Glomerular visceral epithelial cell (primary cell): ENCODE measurements around the gene SLC44A5.
"Not testable (repeated sequence)": the region's sequence is repeated elsewhere in the genome, so short reads cannot be mapped to it uniquely, and the experiment has no call there.

Source experiments
- DNase-seq: peaks from one replicate; pipeline ENCODE4 v3.0.0-alpha.2; 2016; ENCODE audit errors: extremely low spot score

The SLC44A5 gene

DNA sequence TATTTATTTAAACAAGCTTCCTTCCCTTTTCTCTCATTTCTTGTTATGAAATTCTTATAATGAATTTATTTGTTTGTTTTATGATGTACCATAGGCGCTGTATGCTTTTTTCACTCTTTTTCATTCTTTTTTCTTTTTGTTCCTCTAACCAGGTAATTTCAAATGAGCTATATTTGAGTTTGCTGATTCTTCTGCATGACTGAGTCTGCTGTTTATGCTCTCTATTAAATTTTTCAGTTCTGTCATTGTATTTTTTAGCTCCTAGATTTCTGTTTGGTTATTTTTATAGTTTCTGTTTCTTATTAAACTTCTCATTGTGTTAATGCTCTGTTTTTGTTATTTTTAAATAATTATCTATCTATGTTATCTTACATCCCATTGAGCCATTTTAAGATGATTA is 244.3 kb downstream of the SLC44A5 start:
- no peak for DNase-seq

DNA sequence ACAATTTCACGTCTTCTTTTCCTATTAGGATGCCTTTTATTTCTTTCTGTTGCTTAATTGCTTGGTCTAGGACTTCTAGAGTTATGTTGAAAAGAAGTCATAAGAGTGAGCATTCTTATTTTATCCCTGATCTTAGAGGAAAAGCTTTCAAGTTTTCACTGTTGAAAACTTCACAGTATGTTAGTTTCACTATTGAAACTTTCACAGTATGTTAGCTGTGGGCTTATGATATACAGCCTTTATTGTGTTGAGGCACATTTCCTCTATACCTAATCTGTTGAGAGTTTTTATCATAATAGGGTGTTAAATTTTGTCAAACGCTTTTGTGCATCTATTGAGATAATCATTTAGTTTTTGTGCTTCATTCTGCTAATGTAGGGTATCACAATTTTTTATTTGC is 249.7 kb downstream of the SLC44A5 start:
- no peak for DNase-seq

DNA sequence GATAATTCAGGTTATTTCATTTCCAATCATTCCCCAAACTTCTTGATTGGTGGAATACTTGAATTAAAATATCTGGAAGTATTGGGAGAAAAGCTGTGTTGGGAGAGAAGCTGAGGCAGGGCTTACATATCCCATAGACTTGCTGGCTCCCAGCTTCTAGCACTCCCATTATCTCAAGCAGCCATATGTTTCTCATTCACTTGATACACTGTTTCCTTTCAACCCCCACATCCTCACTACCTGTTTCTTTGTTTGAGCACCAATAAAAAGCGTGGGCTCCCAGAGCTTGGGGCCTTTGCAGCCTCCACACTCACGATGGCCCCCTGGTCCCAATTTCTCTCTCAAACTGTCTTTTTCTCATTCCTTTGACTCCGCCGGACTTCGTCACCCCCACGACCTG is 256.6 kb downstream of the SLC44A5 start:
- DNase-seq = not testable (repeated sequence)

DNA sequence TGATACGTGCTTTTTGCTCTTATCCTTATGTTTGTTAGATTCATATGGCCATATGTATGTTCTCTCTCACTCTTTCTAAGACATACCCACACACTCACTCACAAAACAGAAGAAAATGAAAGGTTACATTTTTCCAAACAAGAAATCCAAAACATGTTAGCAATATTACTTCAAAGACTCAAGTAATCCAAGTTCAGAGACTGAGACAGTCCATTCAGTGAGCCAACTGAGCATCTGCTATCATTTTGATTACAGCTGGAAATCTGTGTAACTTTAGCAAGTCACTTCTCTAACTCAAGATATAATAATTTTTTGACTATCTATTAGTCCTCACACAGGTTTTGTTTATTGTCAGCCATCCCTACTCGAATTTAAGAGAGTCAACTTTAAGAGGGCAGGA is 257.9 kb downstream of the SLC44A5 start:
- no peak for DNase-seq

DNA sequence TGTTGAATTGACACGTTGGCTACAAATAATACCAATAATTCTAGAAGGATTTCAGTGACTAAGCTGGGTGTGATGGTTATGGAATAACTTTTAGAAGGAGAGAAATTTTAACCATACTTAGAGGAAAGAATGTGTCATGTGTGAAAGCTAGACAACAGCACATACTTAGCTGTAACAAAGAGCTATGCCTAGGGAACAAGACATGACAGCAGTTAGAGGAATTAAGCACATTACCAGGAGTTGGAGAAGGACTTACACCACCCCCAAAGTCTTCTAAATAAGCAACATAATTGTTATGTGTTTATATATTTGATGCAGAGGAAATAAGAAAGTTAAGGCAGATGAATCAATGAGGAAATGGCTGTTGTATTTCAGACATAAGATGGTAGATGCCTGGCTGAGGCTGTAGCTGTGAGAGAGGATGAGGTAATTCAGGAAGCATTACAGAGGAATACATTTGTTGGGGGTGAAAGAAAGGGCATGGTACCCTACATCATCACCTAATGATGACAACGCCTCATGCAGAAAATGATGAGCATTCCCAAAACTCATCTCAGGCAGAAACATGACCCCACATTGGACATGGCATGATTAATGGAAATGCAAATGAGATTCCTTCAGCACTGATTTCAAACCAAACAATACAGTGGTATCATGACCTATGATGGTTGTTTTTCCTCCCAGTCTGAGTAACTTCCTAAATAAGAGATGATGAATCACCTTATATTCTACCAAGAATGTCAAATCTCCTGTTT is 265.2 kb downstream of the SLC44A5 start:
- DNase-seq = no peak

DNA sequence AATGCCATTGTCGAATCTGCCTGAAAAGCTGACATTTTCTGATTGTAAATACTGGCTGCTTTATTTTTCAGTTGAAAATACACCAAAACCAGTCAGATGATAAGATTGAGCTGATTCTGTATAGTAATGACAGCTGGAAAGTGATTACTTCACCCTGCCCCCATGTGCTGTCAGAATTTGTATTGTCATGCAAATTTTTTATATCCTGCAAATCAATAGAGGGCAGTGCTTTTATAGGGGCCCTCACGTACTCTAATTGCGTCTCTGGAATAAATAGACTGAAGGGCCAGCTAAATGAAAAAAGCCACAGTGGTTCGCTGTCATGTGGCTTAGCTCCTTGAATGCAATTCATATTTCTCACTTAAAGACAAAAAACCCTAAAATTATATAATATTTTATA is 268.1 kb downstream of the SLC44A5 start:
- DNase-seq = no peak

DNA sequence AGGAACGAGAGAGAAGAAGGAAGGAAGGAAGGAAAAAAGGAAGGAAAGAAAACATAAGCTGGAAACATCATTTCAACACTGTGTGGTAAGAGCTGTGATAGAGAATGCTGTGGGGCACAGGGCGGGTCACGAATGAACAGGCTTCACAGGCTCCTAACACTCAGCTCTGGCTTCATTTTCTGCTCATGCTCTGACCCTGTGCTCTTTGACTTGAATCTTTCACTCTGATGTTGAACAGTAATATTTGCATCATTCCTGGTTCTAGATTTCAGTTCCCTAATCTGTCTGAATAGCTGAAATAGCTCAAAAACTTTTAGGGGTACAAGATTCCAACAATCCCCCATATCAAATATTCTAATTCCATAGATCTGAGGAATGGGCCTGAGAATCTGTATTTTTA is 269.4 kb downstream of the SLC44A5 start:
- no peak for DNase-seq

DNA sequence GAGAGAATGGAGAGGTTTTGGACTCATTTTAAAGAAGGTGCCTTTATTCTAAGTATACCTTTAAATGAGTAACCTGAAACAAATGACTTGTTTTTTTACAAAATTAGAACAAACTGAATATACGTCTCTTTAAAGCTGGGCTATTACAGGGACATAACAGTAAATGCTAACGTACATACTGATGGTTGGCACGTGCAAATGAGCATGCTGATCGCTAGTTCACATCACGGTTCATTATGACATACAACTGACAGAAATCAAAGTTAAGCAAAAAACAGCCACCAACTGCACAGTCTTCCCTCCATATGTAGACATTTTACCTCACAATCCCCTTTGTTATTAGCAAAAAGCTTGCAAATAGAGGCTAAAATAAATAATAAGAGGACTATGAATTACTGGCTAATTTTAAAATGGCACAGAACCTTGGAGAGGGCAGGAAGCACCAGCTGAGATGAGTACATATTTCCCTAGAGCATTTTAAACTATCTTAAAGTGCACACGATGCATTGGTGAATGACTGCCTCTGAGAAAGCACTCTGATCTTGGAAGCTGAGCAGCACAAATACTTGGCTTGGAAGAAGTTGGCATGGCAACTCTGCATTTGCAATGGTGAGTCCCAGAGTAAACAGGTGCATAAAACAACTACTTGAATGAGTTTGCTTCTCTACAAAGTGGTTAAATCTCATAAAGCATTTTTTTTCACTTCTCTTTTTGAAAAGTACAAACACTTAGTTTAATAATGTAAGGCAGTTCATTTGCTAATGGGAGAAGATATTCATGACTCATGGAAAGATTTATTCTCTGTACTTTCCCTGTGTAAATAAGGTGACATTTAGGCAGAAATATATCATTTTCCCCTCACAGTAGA is 272.1 kb downstream of the SLC44A5 start:
- DNase-seq = no peak

DNA sequence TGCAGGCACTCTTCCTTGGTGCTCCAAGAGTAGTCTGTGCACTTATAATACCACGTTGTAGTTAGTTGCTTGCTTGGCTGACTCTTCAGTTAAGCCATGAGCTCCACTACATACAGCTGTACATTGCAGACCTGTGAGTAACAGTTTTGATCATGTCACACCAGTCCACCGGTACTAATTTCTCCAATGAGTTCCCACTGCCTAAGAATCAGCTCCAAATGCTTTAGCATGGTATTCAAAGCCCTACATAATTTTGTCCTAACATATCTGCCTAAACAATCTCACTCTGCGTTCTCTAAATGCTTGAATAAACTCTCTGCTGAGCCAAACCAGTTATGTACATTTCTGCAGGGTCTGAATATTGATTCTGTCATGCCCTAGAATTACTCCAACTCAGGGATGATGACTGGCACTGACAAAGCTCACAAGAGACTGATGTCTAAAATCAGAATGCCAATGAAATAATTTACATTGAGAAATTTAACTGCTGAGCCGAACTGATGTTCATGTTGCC is 276.0 kb downstream of the SLC44A5 start:
- no peak for DNase-seq

DNA sequence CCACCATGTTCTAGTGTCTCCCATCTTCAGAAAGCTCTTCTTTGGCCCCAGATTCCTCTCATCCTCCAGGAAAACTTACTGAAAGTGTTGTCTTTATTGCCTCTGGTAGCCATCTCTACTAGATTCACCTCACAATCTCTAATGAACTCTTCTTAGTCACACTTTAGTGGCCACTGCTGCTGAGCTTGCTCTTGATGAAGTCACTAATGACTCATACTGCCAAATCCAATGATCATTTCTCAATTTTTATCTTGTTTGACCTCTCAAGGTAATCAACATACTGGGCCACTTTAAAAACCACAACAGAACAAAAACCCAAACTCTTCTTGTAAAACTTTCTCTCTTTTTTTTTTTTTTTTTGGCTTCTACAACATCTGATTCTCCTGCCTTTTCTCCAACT is 280.3 kb downstream of the SLC44A5 start:
- DNase-seq = no peak

DNA sequence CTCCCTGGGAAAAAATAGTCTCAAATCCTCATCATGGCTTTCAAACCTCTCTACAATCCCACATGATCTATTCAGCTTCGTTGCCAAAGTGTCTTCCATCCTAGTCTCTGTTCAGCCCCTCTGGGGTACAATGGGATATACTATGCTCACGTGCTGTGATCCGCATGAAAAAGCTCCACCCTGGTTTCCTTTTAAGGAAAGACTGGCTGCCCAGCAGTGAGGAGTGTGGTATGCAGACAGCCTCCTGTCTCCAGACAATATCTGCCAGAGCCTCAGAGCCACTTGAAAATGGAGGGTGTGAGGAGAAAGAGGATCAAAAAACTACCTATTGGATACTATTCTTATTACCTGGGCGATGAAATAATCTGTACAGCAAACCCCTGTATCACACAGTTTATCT is 282.2 kb downstream of the SLC44A5 start:
- DNase-seq = no peak

DNA sequence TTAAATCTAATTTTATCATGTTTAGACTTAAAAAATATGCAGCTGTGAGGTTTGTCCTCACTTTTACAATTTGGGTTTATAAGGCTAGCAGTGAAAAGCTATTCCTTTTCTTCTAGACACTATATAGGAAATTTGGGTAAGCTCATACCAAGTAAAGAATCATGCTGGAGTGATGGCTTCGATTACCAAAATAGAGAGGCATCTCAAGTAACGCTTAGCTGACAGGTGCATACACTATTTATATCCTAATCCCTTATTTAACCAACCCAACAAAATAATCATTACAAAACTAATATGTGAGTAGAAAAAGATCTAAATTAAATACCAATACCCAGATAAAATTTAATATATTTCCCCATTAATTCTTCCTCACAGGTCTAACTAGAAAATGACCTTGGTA is 283.5 kb downstream of the SLC44A5 start:
- no peak for DNase-seq

DNA sequence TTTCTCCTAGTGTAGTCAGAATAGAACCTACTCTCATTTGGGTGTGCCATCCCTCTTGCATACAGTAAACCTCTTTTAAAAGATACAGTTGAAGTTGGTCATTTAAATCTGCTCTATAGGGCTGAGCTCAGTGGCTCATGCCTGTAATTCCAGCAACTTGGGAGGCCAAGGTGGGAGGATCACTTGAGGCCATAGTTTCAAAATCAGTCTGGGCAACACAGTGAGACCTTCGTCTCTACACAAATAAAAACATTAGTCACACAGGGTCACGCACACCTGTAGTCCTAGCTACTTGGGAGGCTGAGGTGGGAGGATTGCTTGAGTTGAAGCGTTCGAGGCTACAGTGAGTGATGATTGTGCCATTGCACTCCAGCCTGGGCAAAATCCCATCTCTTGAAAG is 292.9 kb downstream of the SLC44A5 start:
- no peak for DNase-seq

DNA sequence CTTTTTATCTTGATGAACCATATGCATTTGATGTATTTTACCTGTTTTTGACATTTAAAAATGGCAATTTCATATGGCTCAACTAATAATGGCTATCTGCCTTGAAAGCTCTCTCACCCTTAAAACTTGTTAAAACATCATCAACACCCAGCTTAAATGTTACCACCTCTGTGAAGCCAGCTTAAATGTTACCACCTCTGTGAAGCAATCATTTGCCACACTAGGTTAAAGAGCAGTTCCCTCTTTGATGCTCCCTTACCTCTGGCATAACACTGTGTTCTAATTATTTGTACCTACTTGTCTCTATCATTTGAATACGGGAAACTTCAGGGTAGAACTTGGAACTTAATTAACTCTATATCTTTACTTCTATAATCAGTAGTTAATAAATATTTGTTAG is 294.7 kb downstream of the SLC44A5 start:
- no peak for DNase-seq

DNA sequence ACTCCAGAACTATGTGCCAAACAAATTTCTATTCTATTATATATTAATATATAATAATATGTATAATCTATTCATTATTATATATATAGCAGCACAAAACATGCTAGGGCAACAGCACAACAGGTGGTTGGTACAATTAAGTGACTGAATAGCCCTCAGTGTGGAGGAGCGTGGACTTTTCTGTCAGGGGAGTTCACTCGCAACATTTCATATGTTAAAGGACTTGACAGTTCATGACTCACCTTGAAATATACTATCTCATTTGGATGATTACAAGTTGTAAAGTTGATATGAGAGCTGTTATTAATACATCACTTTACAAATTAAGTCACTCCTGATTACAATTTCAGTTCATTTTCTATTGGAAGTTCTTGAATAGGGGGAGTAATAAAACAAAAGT is 298.3 kb downstream of the SLC44A5 start:
- no peak for DNase-seq

DNA sequence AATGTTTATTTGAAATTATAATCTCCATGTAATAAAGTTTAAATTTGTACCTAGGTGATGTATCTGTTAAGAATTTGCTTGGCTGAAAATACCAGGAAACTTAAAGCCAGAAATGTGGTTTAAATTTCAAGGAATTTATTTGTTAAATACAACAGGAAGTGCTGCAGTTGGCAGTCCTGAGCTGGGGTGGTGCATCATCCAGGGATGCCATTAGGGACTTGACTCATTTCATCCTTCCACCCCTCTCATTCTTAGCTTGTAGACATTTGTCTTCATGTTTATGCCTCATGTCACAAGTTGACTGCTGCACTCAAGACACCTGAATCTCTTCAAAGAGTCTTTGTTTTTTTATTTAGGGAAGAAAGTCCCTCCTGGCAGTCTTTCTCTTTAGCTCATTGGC is 300.8 kb downstream of the SLC44A5 start:
- DNase-seq = no peak

DNA sequence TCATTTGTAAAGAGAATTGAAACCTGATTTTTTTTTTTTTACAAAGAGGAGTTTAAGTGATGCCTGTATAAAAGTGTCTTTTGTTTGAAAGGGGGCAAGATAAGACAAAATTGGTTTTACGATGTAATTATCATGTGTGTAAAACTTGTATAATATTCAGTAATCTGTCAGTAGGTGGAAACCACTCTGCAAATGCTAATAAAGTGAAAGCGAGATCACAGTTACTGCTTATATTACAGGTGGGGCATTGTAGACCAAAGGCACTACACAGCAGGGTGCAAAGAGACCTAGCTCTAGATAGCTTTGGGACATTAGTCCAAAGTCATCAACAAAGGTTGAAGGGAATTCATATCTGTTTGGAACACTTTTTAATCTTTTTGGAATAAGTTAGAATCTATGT is 302.5 kb downstream of the SLC44A5 start:
- DNase-seq = no peak

DNA sequence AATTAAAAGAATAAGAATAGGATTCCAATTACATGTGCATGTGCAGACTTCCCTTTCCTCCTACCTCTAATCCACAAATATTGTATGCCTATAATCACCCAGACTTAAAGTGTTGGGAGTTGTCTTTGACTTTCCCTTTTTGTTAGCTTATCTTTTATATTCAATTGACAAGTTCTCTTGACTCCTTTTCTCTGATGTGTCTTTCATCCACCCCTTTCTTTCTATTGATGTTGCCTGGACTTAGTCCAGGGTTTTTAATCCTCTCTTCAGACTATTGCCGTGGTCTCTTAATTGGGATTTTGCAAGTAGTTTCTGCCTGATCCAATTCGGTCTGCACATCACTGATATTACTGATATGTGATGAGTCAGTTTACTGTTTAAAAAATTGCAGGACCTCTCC is 305.9 kb downstream of the SLC44A5 start:
- no peak for DNase-seq

DNA sequence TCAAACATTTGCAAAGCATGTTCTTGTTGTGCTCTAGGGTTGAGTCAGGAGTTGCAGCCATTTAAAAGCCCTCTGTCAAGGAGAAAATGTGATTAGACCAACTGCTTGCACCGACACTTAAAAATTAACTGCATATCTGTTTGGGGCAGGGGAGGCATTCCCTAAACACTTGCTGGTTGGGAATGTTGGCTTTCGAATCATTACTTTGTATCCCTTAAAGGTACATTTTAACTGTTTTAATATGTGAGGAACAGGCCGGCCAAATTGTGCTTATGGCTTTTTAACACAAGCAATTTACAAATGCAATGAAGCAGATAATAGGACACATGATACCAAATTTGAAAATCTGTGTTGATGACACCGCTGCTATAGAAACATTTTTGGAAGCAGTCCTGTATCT is 317.6 kb downstream of the SLC44A5 start:
- DNase-seq = no peak

DNA sequence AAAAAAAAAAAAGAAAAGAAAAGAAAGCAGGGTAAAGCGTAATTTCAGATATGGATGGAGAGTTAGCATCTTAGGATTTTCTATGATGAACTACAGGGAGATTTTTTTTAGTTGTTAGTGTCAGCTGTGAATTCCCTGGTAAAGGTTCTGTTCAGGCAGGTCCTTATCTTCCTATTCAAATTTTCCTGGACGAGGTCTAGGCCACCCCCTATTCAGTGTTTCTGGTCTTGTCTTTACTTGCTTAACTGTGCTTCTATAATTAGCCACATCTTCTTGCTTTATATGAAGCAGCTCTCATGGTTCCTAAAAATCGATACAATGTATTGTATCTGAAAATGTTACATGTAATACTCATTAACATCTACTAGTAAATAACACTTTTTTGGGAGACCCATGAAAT is 318.9 kb downstream of the SLC44A5 start:
- DNase-seq = no peak

DNA sequence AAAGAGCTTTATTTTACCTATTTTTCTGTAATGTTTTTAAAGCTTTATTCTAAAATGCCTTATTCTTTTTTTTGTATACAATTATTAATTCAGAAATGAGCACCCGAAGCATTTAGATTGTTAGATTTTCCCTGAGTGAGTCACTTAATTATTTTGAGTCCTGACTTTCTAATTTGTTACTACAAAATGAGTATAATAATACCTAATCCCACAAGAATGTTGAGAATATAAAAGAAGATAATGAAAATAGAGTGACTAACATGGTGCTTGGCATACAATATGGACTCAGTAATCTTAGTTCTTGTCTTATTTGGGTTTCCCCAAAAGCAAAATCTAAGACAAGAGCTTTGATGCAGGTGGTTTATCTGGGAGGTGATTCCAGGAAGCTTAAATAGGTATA is 334.5 kb downstream of the SLC44A5 start:
- DNase-seq = no peak

DNA sequence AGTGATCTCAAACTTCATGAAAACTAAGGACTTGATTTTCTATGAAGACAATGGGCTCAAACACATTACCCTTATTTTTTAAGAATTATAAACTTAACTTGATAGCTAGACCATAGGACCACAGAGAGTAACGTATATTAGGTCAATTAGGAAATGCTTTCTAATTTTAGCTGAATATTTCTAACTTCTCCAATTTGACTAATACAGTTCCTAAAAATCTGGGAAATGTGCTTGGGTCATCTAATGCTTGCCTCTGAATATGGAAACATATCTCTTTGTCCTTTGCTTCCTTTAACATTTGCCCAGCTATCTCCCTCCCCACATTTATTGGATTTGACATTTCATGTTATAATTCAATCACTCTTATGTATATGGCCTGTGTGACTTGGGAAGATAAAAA is 335.3 kb downstream of the SLC44A5 start:
- DNase-seq = no peak

DNA sequence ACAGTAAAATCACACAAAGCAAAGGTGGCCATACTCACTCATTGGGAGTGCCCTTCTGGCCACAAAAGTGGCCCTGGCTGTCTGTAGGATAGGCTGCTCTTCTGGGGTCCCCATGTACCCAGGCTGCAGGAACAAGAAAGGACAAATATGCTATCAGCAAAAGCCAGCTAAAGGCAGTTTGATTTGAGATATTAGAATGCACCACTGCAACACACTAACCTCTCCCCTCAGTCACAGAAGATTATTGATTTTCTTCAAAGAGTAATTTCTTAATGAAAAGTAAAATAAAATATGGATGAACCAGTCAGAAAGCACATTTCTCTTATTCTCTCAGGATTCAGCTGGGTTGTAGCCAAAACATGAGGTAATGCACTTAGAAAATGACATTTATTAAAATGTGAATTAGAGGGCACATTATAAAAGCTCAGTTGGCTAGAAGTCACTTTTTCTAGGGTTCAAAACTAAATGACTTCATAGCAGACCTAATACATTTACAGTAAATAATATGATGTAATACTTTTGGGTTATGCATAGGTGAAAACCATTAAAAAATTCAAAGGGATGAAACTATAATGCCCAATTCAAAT is 335.9 kb downstream of the SLC44A5 start:
- DNase-seq = no peak
